ENCODE measurements around the gene GNAZ. TPM values are rescaled to one million over a fixed set of nuclear protein-coding genes. Genes with fewer than 3 reads are reported as not detected.

GNAZ gene
- total and polyA plus RNA-seq, 2 donors from 2014 or later: 3.7 to 5.7 TPM

DNA sequence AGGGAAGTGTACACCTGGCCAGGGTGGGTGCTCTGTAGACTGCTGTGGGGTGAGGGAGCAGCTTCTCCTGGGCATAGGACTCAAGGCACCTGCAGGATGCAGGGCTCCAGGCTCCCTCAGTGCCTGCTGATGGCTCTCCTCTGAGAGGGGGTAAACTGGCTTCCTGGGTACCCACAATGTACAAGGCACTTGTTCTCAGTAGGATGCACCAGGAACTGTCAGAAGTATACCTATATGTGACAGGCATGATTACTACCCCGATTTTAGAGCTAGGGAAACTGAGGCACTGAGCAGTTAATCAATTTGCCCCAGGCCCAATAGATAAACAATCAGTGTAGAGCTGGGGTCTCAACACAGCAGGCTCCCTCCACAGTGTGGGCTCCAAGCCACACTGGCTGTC lies 31.4 kb upstream of the GNAZ start:
- Histone ChIP-seq H3K4me1 (ENCODE audit: control insufficient read depth in 2 of 3, insufficient read depth in 2 of 3, low read depth in 1 of 3, low read length in 3 of 3) (no peaks in the 10 kb centered on the region), H3K27ac (ENCODE audit: low read depth in 2 of 2, low read length in 2 of 2) (no peak overlapping the region), H3K27me3 (ENCODE audit: control insufficient read depth, insufficient read depth, low read length) (no peaks in the 10 kb centered on the region), H3K9me3 (ENCODE audit: control insufficient read depth in 2 of 3, insufficient read depth in 1 of 3, low read length in 3 of 3) (no peaks in the 10 kb centered on the region), H3K9ac (ENCODE audit: low read length in 3 of 3) (no peak overlapping the region), H3K4me3 (ENCODE audit: low read length in 3 of 3) (no peak overlapping the region), H3K36me3 (ENCODE audit: control insufficient read depth in 2 of 3, insufficient read depth in 3 of 3, low read length in 3 of 3) (no peaks in the 10 kb centered on the region)
- DNase-seq: no peak
- intact Hi-C loops (cut with DNase I): no loop called here
- no peak for FAIRE-seq
- TF ChIP-seq CTCF (IDR thresholded peaks at IDR 0.05; ENCODE audit: borderline replicate concordance, extremely low read depth, insufficient read depth): no peak

GRCh38 chr22:23042179-23042578 lies 28.1 kb upstream of the GNAZ start:
- Histone ChIP-seq H3K9ac (ENCODE audit: low read length in 3 of 3) (no peak overlapping the region), H3K27ac (ENCODE audit: low read depth in 2 of 2, low read length in 2 of 2) (no peak overlapping the region), H3K9me3 (ENCODE audit: control insufficient read depth in 2 of 3, insufficient read depth in 1 of 3, low read length in 3 of 3) (no peaks in the 10 kb centered on the region), H3K36me3 (ENCODE audit: control insufficient read depth in 2 of 3, insufficient read depth in 3 of 3, low read length in 3 of 3) (no peaks in the 10 kb centered on the region), H3K27me3 (ENCODE audit: control insufficient read depth, insufficient read depth, low read length) (no peaks in the 10 kb centered on the region), H3K4me3 (ENCODE audit: low read length in 3 of 3) (no peak overlapping the region), H3K4me1 (ENCODE audit: control insufficient read depth in 2 of 3, insufficient read depth in 2 of 3, low read depth in 1 of 3, low read length in 3 of 3) (no peaks in the 10 kb centered on the region)
- DNase-seq: no peak
- no peak for FAIRE-seq
- no peak for TF ChIP-seq CTCF (IDR thresholded peaks at IDR 0.05; ENCODE audit: borderline replicate concordance, extremely low read depth, insufficient read depth)
- intact Hi-C loops (cut with DNase I): no loop called here

- H3K27me3 ChIP-seq (ENCODE audit: control insufficient read depth, insufficient read depth, low read length): no peaks in the 10 kb centered on the region
- H3K27ac ChIP-seq (ENCODE audit: low read depth in 2 of 2, low read length in 2 of 2): no peak overlapping the region
- H3K9ac ChIP-seq (ENCODE audit: low read length in 3 of 3): no peak overlapping the region
- no peak overlapping the region for H3K4me3 ChIP-seq (ENCODE audit: low read length in 3 of 3)
- H3K36me3 ChIP-seq (ENCODE audit: control insufficient read depth in 2 of 3, insufficient read depth in 3 of 3, low read length in 3 of 3): no peaks in the 10 kb centered on the region
- FAIRE-seq: no peak
- TF ChIP-seq CTCF (IDR thresholded peaks at IDR 0.05; ENCODE audit: borderline replicate concordance, extremely low read depth, insufficient read depth): no peak
- no peak for DNase-seq
- no peaks in the 10 kb centered on the region for H3K4me1 ChIP-seq (ENCODE audit: control insufficient read depth in 2 of 3, insufficient read depth in 2 of 3, low read depth in 1 of 3, low read length in 3 of 3)
- intact Hi-C loops (cut with DNase I): no loop called here
- H3K9me3 ChIP-seq (ENCODE audit: control insufficient read depth in 2 of 3, insufficient read depth in 1 of 3, low read length in 3 of 3): no peaks in the 10 kb centered on the region
Observed at GRCh38 chr22:23044570-23044969, 25.7 kb upstream of the GNAZ start.

DNA sequence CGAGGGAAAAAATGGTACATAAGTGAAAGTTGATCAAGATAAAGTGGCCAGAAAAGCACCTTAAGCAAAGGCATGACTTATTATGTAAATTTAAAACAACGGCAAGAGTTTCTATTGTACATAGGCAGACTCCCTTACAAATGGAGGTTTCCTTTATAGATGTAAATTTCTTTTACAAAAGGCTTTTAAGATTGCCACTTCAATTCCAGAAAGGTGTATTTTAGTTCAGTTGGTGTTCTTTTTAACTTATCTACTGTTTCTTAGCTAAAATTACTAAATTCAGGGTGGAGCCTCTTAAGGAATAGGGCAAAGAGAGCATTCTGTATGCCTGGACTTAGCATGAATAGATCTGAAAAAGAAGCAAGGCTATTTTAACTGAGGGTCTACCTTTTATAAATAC lies 24.9 kb upstream of the GNAZ start:
- H3K27ac ChIP-seq (ENCODE audit: low read depth in 2 of 2, low read length in 2 of 2): no peak overlapping the region
- intact Hi-C loops (cut with DNase I): no loop called here
- TF ChIP-seq CTCF (IDR thresholded peaks at IDR 0.05; ENCODE audit: borderline replicate concordance, extremely low read depth, insufficient read depth): no peak

More for the DNA sequence above, 24.9 kb upstream of the GNAZ start:
- no peak overlapping the region for H3K4me3 ChIP-seq (ENCODE audit: low read length in 3 of 3)
- FAIRE-seq (no peak), DNase-seq (no peak)
- H3K36me3 ChIP-seq (ENCODE audit: control insufficient read depth in 2 of 3, insufficient read depth in 3 of 3, low read length in 3 of 3): no peaks in the 10 kb centered on the region
- H3K4me1 ChIP-seq (ENCODE audit: control insufficient read depth in 2 of 3, insufficient read depth in 2 of 3, low read depth in 1 of 3, low read length in 3 of 3): no peaks in the 10 kb centered on the region
- no peaks in the 10 kb centered on the region for H3K27me3 ChIP-seq (ENCODE audit: control insufficient read depth, insufficient read depth, low read length)
- no peak overlapping the region for H3K9ac ChIP-seq (ENCODE audit: low read length in 3 of 3)
- no peaks in the 10 kb centered on the region for H3K9me3 ChIP-seq (ENCODE audit: control insufficient read depth in 2 of 3, insufficient read depth in 1 of 3, low read length in 3 of 3)
